Measurements from ENCODE around the gene FAM83G. TPM values are rescaled to one million over a fixed set of nuclear protein-coding genes. Genes with fewer than 3 reads are reported as not detected.
A peak's percentile ranks its signal among the peaks of the same experiment; 100 is the strongest.
"Not testable (repeated sequence)": the region's sequence is repeated elsewhere in the genome, so short reads cannot be mapped to it uniquely, and the experiment has no call there.

Gene FAM83G
- total RNA-seq, 2 donors from 2014 or later: 24.2 to 27.0 TPM

DNA sequence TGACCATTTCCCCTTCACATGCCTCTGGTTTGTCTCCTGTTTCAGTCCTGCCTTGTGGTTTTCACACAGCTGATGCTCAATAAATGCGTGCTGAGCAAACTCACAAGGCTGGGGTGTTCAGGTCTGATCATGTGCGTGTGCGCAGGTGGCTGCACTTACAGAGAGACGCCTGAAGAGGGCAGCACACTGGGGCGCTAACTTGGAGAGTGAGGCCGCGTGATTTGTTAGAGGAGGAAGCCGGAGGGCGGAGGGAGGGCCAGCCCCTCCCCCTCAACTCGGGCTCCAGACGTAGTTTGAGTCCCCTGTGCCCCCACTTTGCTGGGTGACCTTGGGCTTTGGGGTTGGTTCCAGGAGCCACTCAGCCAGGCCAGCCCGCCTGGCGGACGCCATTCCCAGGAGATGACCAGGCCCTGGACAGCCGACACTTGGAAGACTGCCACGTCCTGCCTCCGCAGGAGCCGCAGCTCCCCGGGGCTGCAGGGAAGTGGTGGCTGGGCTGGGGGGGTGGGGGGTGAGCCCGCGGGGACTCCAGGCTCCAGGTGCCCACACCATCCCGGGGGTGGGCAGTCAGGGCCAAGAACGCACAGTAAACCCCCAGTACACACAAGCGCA is 27.9 kb upstream of the FAM83G start:
- H3K27ac Mint-ChIP-seq: not testable (repeated sequence)

DNA sequence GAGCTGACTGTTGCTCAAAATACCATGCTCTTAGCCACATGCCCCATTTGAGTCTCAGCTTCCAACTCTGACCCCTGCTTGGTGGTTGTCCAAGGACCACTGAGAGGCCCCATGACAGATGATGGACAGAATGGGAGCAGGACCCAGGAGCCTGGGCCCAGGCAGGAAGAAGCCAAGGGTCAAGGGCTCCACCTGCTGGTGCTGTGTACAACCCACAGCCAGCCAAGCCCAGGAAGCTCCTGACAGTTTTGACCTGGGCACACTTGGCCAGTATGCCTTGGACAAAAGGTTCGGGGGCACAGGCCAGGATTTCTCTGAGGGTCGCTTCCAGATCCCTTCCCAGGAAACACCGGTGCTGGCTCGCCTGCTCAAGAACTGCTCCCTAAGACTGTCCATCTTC is 27.2 kb upstream of the FAM83G start:
- DNase-seq; H3K9me3 Mint-ChIP-seq; H3K4me1 Mint-ChIP-seq; H3K27me3 Mint-ChIP-seq (ENCODE audit: insufficient read depth); H3K4me3 ChIP-seq (ENCODE audit: low read length); H3K4me1 ChIP-seq (ENCODE audit: control insufficient read depth, insufficient read depth, low read length); H3K27ac ChIP-seq (ENCODE audit: low read depth, low read length); H3K27me3 ChIP-seq (ENCODE audit: control insufficient read depth, insufficient read depth, low read length, poor library complexity, severe bottlenecking); H3K9ac ChIP-seq (ENCODE audit: extremely low read depth, low read length, poor library complexity, severe bottlenecking); H3K9me3 ChIP-seq (ENCODE audit: control insufficient read depth, low read length); H3K27ac Mint-ChIP-seq; H3K4me3 Mint-ChIP-seq; H3K36me3 Mint-ChIP-seq (ENCODE audit: low read depth); H3K36me3 ChIP-seq (ENCODE audit: control insufficient read depth, insufficient read depth, low read length): not testable (repeated sequence)
- TF ChIP-seq, protein P1, sequence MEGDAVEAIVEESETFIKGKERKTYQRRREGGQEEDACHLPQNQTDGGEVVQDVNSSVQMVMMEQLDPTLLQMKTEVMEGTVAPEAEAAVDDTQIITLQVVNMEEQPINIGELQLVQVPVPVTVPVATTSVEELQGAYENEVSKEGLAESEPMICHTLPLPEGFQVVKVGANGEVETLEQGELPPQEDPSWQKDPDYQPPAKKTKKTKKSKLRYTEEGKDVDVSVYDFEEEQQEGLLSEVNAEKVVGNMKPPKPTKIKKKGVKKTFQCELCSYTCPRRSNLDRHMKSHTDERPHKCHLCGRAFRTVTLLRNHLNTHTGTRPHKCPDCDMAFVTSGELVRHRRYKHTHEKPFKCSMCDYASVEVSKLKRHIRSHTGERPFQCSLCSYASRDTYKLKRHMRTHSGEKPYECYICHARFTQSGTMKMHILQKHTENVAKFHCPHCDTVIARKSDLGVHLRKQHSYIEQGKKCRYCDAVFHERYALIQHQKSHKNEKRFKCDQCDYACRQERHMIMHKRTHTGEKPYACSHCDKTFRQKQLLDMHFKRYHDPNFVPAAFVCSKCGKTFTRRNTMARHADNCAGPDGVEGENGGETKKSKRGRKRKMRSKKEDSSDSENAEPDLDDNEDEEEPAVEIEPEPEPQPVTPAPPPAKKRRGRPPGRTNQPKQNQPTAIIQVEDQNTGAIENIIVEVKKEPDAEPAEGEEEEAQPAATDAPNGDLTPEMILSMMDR (conservative IDR thresholded peaks at IDR 0.05): peak; percentile 62
- no CpG with 5 or more reads among the region's 4 CpGs for WGBS, 2 experiments (ENCODE audit: insufficient coverage in 1 of 2, insufficient read length in 1 of 2)

More for the DNA sequence above, 27.9 kb upstream of the FAM83G start:
- H3K4me1 Mint-ChIP-seq; H3K9ac ChIP-seq (ENCODE audit: extremely low read depth, low read length, poor library complexity, severe bottlenecking); DNase-seq; H3K27me3 Mint-ChIP-seq (ENCODE audit: insufficient read depth); H3K9me3 Mint-ChIP-seq; H3K4me3 ChIP-seq (ENCODE audit: low read length); H3K4me1 ChIP-seq (ENCODE audit: control insufficient read depth, insufficient read depth, low read length); H3K4me3 Mint-ChIP-seq; H3K36me3 ChIP-seq (ENCODE audit: control insufficient read depth, insufficient read depth, low read length); H3K27me3 ChIP-seq (ENCODE audit: control insufficient read depth, insufficient read depth, low read length, poor library complexity, severe bottlenecking); H3K27ac ChIP-seq (ENCODE audit: low read depth, low read length); H3K9me3 ChIP-seq (ENCODE audit: control insufficient read depth, low read length); H3K36me3 Mint-ChIP-seq (ENCODE audit: low read depth): not testable (repeated sequence)
- no CpG with 5 or more reads among the region's 24 CpGs for WGBS, 2 experiments (ENCODE audit: insufficient coverage in 1 of 2, insufficient read length in 1 of 2)

DNA sequence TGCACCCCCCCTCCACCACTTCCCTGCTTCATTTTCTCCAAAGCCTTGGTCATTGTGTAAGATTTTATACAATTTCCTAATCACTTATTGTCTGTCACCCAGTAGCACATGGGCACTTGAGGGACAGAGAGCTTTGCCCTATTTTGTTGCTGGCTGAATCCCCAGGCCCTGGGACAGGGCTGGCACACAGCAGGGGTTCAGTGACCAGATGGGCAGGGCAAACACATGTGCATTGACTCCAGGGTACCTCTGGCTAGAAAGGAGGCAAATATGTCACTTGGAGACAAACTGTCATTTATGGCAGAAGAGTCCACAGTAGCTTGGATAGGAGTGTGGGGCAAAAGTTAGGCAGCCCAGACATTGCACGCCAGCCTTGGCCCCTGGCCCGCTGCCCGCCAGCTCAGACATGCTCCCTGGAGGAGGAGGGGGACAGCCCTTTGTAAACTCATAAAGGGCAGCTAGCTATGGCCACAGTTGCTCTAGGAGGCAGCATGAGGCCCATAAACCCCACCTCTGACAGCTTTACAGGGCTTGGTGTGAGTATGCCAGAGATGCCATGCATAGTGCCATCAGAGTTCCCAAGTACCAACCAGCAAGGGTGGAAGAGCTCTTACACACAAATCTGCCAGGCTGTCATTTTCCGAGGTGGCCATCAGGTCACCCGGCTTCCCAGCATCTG is 26.3 kb upstream of the FAM83G start:
- no CpG with 5 or more reads among the region's 5 CpGs for WGBS, 2 experiments (ENCODE audit: insufficient coverage in 1 of 2, insufficient read length in 1 of 2)

DNA sequence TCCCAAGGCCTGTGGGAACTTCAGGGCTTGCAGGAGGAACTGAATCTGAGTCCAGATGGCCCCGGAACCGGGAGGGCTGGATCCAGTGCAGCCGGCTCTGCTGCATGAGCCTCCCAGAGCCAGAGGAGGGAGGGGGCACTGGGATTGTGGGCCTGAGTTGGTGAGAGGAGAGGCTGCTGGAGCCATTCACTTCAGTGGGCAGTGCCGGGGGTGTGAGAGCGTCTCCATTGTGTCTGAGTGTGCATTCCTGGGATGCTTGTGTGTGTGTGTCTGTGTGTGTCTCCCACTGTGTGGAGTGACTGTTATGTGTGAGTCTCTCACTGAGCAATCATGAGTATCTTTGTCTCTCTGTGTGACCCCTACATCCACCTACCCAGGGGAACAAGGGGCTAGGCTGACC is 25.2 kb upstream of the FAM83G start:
- H3K27ac Mint-ChIP-seq; H3K9me3 Mint-ChIP-seq; H3K4me3 ChIP-seq (ENCODE audit: low read length); H3K36me3 Mint-ChIP-seq (ENCODE audit: low read depth); H3K27me3 ChIP-seq (ENCODE audit: control insufficient read depth, insufficient read depth, low read length, poor library complexity, severe bottlenecking); H3K27ac ChIP-seq (ENCODE audit: low read depth, low read length); H3K9me3 ChIP-seq (ENCODE audit: control insufficient read depth, low read length); H3K4me1 Mint-ChIP-seq; H3K4me1 ChIP-seq (ENCODE audit: control insufficient read depth, insufficient read depth, low read length); H3K27me3 Mint-ChIP-seq (ENCODE audit: insufficient read depth); H3K36me3 ChIP-seq (ENCODE audit: control insufficient read depth, insufficient read depth, low read length); H3K9ac ChIP-seq (ENCODE audit: extremely low read depth, low read length, poor library complexity, severe bottlenecking); DNase-seq; H3K4me3 Mint-ChIP-seq: not testable (repeated sequence)
- no CpG with 5 or more reads among the region's 5 CpGs for WGBS, 2 experiments (ENCODE audit: insufficient coverage in 1 of 2, insufficient read length in 1 of 2)

More for the DNA sequence above, 26.3 kb upstream of the FAM83G start:
- not testable (repeated sequence) for H3K27me3 ChIP-seq (ENCODE audit: control insufficient read depth, insufficient read depth, low read length, poor library complexity, severe bottlenecking); H3K9ac ChIP-seq (ENCODE audit: extremely low read depth, low read length, poor library complexity, severe bottlenecking); H3K27me3 Mint-ChIP-seq (ENCODE audit: insufficient read depth); H3K27ac ChIP-seq (ENCODE audit: low read depth, low read length); H3K27ac Mint-ChIP-seq; H3K36me3 ChIP-seq (ENCODE audit: control insufficient read depth, insufficient read depth, low read length); H3K9me3 Mint-ChIP-seq; H3K4me1 ChIP-seq (ENCODE audit: control insufficient read depth, insufficient read depth, low read length); H3K4me3 Mint-ChIP-seq; H3K4me3 ChIP-seq (ENCODE audit: low read length); DNase-seq; H3K4me1 Mint-ChIP-seq; H3K9me3 ChIP-seq (ENCODE audit: control insufficient read depth, low read length); H3K36me3 Mint-ChIP-seq (ENCODE audit: low read depth)

DNA sequence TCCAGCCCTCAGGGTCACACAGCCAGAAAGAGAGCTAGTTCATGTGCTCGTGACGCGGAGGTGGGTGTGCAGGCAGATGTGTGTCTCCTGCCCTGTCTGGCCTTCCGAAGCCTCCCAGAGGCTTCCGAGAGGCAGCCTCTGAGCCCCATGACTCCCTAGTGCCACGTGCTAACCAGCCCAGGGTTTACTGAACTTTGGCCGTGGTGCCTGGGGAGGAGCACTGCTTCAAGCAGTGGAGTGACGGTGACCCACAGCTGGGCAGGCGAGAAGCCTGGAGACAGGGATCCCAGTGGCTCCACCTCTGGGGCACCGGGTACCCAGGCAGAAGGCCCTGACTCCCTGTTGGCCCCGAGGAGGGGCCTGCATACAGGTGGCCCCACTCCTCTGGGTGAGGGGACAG is 24.1 kb upstream of the FAM83G start:
- H3K27ac ChIP-seq (ENCODE audit: low read depth, low read length); H3K27me3 ChIP-seq (ENCODE audit: control insufficient read depth, insufficient read depth, low read length, poor library complexity, severe bottlenecking); H3K36me3 Mint-ChIP-seq (ENCODE audit: low read depth); H3K9me3 ChIP-seq (ENCODE audit: control insufficient read depth, low read length); H3K4me1 Mint-ChIP-seq; H3K4me1 ChIP-seq (ENCODE audit: control insufficient read depth, insufficient read depth, low read length); H3K36me3 ChIP-seq (ENCODE audit: control insufficient read depth, insufficient read depth, low read length); H3K27ac Mint-ChIP-seq; H3K27me3 Mint-ChIP-seq (ENCODE audit: insufficient read depth); H3K9ac ChIP-seq (ENCODE audit: extremely low read depth, low read length, poor library complexity, severe bottlenecking); H3K4me3 Mint-ChIP-seq; H3K9me3 Mint-ChIP-seq; H3K4me3 ChIP-seq (ENCODE audit: low read length); DNase-seq: not testable (repeated sequence)
- no CpG with 5 or more reads among the region's 11 CpGs for WGBS, 2 experiments (ENCODE audit: insufficient coverage in 1 of 2, insufficient read length in 1 of 2)
